GM10266 (cell line): ENCODE measurements around the gene PPP1R3E.

Experiments
- DNase-seq: peaks from one replicate; pipeline ENCODE4 v3.0.0; 2012; ENCODE audit errors: extremely low spot score
- TF ChIP-seq, protein P1 (sequence below): IDR thresholded peaks from 2 replicates; pipeline ENCODE4 v1.5.1; 2012; ENCODE audit warnings: mild to moderate bottlenecking, low read depth; ENCODE audit not compliant: control insufficient read depth, insufficient read depth; ENCODE audit errors: missing control alignments

PPP1R3E gene

GRCh38 chr14:23346693-23347405 is 44.2 kb upstream of the PPP1R3E start:
- TF ChIP-seq, protein P1, sequence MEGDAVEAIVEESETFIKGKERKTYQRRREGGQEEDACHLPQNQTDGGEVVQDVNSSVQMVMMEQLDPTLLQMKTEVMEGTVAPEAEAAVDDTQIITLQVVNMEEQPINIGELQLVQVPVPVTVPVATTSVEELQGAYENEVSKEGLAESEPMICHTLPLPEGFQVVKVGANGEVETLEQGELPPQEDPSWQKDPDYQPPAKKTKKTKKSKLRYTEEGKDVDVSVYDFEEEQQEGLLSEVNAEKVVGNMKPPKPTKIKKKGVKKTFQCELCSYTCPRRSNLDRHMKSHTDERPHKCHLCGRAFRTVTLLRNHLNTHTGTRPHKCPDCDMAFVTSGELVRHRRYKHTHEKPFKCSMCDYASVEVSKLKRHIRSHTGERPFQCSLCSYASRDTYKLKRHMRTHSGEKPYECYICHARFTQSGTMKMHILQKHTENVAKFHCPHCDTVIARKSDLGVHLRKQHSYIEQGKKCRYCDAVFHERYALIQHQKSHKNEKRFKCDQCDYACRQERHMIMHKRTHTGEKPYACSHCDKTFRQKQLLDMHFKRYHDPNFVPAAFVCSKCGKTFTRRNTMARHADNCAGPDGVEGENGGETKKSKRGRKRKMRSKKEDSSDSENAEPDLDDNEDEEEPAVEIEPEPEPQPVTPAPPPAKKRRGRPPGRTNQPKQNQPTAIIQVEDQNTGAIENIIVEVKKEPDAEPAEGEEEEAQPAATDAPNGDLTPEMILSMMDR, result no peak
- DNase-seq, result no peak

DNA sequence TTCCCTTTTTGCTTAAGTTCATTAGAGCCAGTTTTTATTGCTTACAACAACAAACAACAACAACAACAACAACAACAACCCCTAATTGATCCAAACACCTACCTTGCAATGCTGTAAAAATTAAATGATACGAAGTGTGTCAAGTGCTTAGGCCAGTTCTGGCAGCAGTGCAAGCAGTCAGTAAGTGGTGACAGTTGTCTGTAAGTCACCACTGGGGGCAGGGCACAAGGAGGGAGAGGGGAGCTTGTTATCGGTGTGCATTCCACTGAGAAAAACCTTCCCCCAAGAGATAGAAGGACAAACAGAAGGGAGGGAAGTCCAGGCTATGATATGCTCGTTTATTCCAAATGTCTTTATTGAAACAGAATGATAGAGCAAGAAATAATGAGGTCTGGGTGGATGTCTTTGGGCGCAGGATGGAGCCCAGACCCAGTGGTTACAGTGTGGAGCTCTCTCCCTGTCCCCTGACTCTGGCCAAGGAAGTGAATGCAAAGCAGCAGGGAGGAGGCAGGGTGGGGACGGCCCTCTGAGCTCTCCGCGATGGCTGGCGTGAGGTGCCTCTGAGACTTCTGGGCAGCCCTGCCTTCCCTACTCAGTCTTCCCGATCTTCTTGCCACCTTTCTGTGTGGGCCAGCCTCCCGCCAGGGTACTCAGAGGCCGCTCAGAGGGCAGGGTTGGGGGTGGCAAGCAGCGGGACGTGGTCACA is 43.5 kb upstream of the PPP1R3E start:
- TF ChIP-seq, protein P1, result no peak

GRCh38 chr14:23344481-23344880 is 41.8 kb upstream of the PPP1R3E start:
- DNase-seq, result no peak
- TF ChIP-seq, protein P1, result no peak

More for the DNA sequence above, 43.5 kb upstream of the PPP1R3E start:
- DNase-seq, result no peak

DNA sequence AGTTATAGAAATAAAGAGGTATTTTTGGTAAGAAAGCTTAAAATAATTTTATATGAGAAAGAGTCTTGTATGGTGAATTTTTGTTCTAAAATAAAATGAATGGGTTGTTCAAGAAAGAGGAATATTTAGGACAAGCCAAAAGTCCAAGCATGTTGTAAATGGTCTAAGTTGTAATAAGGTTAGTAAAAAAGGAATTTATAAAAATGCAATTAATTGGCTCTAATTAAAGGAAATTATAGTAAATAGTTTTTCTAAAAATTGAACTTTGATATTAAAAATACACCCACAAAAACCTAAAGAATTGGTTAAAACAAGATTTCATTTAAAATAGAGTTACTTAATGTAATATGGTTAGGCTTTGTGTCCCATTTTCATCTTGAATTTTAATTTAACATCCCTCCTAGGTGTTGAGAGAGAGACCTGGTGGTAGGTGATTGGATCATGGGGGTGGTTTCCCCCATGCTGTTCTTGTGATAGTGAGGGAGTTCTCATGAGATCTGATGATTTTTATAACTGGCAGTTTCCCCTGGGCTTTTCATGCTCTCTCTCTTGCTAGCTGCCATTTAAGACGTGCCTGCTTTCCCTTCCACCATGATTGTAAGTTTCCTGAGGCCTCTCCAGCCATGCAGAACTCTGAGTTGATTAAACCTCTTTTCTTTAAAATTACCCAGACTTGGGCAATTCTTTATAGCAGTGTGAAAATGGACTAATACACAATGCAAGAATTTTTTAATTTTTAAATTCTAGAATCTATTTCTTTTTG is 37.0 kb upstream of the PPP1R3E start:
- DNase-seq, result no peak
- TF ChIP-seq, protein P1, result no peak

- DNase-seq, result no peak
These were observed 33.0 kb upstream of the PPP1R3E start for GRCh38 chr14:23335623-23336022.

DNA sequence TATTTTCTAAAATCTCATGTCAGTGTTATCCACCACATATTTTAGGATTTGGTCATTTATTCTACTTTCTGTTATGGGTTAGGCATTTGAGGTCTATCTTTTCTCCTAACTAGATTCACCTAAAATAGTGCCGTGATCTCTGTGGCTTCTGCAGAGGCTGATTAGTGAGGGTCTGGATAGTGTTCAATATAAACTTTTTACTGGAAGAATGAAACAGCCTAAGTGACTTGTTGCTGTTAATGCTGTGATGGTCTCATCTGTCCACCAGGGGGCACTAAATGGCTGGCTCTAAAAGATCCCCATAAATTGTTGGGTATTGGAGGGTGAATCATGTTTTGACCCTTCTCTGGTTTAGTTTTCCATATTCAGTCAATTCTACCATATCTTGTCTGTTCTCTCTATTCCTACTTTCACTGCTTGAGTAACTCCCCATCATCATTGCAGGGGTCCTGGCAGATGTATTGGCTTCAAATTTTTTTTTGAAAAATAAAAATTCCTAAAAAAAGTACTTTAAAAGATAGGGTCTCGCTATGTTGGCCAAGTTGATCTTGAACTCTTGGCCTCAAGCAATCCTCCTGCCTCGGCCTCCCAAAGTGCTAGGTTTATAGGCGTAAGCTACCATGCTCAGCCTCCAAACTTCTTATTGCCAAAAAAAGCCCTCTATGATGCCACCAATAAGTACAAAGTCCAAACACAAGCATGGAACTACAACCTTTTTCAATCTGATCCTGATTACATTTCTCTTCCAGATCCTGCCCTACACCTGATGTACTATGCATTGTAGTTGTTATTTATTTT is 25.5 kb upstream of the PPP1R3E start:
- TF ChIP-seq, protein P1, result peak; percentile 92
- peak; percentile 81 for DNase-seq

More at GRCh38 chr14:23335623-23336022, 33.0 kb upstream of the PPP1R3E start:
- TF ChIP-seq, protein P1, result no peak
